ENCODE results near the gene ATP5PD.

The ATP5PD gene

GRCh38 chr17:75090871-75091854 lies 44.4 kb upstream of the ATP5PD start:
- DNase-seq (ENCODE audit: low spot score), result no peak
- TF ChIP-seq CTCF (conservative IDR thresholded peaks at IDR 0.05; ENCODE audit: low read depth), result no peak
- CTCF ChIA-PET, result interaction anchor here (0.6 to 2.8 kb wide), 4 partner anchors 12 to 23 kb away, joined by 3 to 10 read pairs (median 8); no protein-coding TSS in a partner anchor
- POLR2A ChIA-PET (ENCODE audit: low non-redundant PET), result no interaction called here
- peak overlapping the region; percentile 98 for H3K27ac ChIP-seq

- DNase-seq (ENCODE audit: low spot score), result no peak
- ChIA-PET POLR2A (ENCODE audit: low non-redundant PET) (interaction anchor here (0.5 to 1.3 kb wide), 6 partner anchors 11 to 630 kb away, joined by 3 to 4 read pairs (median 3); no protein-coding TSS in a partner anchor), CTCF (interaction anchor here (0.5 to 2.0 kb wide), 6 partner anchors 10 to 334 kb away, joined by 3 to 10 read pairs (median 4); partner anchors contain the start of gene USH1G)
- H3K27ac ChIP-seq, result peak overlapping the region; percentile 98
- TF ChIP-seq CTCF (conservative IDR thresholded peaks at IDR 0.05; ENCODE audit: low read depth), result no peak
Measured at GRCh38 chr17:75088465-75089417, 42.0 kb upstream of the ATP5PD start.

- no peak for TF ChIP-seq CTCF (conservative IDR thresholded peaks at IDR 0.05; ENCODE audit: low read depth)
- DNase-seq (ENCODE audit: low spot score), result peak; percentile 96
- POLR2A ChIA-PET (ENCODE audit: low non-redundant PET), result interaction anchor here (0.5 to 1.3 kb wide), 6 partner anchors 10 to 629 kb away, joined by 3 to 5 read pairs (median 4); no protein-coding TSS in a partner anchor
- H3K27ac ChIP-seq, result peak within 1 kb of the TSS; percentile 98
- CTCF ChIA-PET, result interaction anchor here (0.5 to 2.0 kb wide), 5 partner anchors 9 to 165 kb away, joined by 3 to 10 read pairs (median 4); partner anchors contain the start of gene USH1G
Measured at GRCh38 chr17:75087558-75088453, 41.0 kb upstream of the ATP5PD start, which contains the start of gene SLC16A5. SLC16A5 (plus strand) TSS chr17:75087954; CDS start chr17:75093637, 5,683 bp downstream.

DNA sequence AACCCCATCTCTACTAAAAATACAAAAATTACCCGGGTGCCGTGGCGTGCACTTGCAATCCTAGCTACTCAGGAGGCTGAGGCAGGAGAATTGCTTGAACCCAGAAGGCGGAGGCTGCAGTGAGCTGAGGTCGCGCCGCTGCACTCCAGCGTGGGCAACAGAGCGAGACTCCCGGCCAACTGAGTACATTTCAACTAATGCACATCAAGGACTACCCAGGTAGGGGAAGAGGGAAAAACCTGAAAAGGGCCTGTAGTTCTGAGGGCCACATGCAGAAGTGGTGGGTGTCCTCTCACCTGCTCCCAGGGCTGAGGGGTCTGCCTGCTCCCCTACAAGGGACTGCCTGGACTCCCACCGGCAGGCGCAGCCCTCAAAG lies 40.4 kb upstream of the ATP5PD start:
- ChIA-PET CTCF (interaction anchor here (2.0 kb wide), 1 partner anchor 27 kb away, joined by 10 read pairs; no protein-coding TSS in a partner anchor), POLR2A (ENCODE audit: low non-redundant PET) (interaction anchor here (0.5 to 1.2 kb wide), 3 partner anchors 12 to 98 kb away, joined by 3 to 5 read pairs (median 4); no protein-coding TSS in a partner anchor)
- no peak for TF ChIP-seq CTCF (conservative IDR thresholded peaks at IDR 0.05; ENCODE audit: low read depth)
- DNase-seq (ENCODE audit: low spot score), result no peak
- H3K27ac ChIP-seq, result peak overlapping the region; percentile 98

- DNase-seq (ENCODE audit: low spot score), result no peak
- CTCF ChIA-PET, result interaction anchor here (2.0 kb wide), 1 partner anchor 27 kb away, joined by 10 read pairs; no protein-coding TSS in a partner anchor
- peak overlapping the region; percentile 98 for H3K27ac ChIP-seq
- POLR2A ChIA-PET (ENCODE audit: low non-redundant PET), result interaction anchor here (0.7 kb wide), 1 partner anchor 11 kb away, joined by 4 read pairs; no protein-coding TSS in a partner anchor
- TF ChIP-seq CTCF (conservative IDR thresholded peaks at IDR 0.05; ENCODE audit: low read depth), result no peak
Measured at GRCh38 chr17:75086496-75087181, 39.9 kb upstream of the ATP5PD start.
